ENCODE measurements around the gene TSPAN15.

- TF ChIP-seq CTCF (IDR thresholded peaks at IDR 0.05) (no peak), POLR2A (IDR thresholded peaks at IDR 0.05) (no peak)
Measured at GRCh38 chr10:69477968-69478597, 26.8 kb downstream of the TSPAN15 start.

Measured in right lobe of liver (tissue), 4 donors.